ELR (cell line): ENCODE data around the gene HSP90AA1.
A peak's percentile ranks its signal among the peaks of the same experiment; 100 is the strongest.
"Not testable (repeated sequence)": the region's sequence is repeated elsewhere in the genome, so short reads cannot be mapped to it uniquely, and the experiment has no call there.

Source experiments
- DNase-seq: peaks from one replicate; pipeline ENCODE4 v3.0.0-alpha.2; 2015; ENCODE audit warnings: low read depth

Gene HSP90AA1

DNA sequence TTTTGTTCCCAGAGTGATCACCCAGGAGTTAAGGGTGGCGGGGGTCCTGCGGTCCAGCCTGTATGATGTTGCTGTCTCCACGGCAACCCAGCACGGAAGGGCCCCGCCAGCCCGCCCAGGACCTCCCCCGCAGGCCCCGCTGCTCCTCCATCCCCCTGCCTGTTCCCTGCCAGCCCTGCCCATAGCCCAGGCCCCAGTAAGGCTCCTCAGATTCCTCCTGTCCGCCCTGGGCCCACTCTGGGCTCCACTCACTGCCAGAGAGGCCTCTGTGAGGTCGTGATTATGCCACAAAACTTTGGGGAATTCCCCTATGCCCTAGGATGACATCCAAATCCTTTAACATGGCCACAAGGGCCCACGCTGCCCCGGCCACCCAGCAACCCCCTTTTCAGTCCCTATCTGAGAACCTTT, 20.8 kb downstream of the HSP90AA1 start:
- DNase-seq = no peak

DNA sequence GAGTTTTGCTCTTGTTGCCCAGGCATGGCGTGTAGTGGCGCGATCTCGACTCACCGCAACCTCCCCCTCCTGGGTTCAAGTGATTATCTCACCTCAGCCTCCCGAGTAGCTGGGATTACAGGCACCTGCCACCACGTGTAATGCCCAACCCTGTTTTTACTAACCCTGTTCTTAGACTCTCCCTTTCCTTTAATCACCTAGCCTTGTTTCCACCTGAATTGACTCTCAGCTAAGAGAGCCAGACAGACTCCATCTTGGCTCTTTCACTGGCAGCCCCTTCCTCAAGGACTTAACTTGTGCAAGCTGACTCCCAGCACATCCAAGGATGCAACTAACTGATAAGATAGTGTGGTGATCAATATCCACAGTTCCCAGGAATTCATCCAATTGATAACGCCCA, 22.3 kb downstream of the HSP90AA1 start:
- not testable (repeated sequence) for DNase-seq

DNA sequence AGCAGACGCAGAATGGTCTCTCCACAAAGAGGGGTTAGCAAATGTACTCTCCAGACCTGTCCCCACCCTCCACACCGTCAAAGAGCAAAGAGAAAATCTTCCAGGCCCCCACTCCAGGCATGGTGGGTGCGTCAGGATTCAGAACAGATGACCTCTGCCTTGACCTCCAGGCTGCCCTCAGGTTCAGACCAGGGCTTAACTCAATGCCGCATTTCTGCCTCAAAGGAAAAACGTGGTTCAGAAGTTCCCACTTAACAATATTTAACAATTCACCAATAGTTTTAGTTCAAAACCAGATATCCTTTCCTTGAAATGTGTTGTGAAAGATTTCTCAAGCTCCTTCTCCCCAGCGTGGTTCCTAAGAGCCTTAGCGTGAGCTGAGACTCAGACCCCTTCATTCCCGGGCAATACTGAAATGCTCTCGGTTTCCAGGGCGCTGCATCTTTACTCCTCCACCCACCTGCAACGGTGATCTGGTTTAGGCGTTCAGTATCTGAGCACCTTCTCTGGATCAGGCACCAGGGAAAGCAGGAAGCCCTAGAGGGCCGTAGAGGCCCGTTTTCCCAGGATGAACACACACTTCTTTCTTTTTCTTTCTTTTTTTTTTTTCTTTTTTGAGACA, 22.9 kb downstream of the HSP90AA1 start:
- DNase-seq = no peak

- DNase-seq = peak; percentile 95
Observed at GRCh38 chr14:102063109-102063807, 23.6 kb downstream of the HSP90AA1 start.

GRCh38 chr14:102058961-102059360, 27.9 kb downstream of the HSP90AA1 start:
- DNase-seq = no peak

DNA sequence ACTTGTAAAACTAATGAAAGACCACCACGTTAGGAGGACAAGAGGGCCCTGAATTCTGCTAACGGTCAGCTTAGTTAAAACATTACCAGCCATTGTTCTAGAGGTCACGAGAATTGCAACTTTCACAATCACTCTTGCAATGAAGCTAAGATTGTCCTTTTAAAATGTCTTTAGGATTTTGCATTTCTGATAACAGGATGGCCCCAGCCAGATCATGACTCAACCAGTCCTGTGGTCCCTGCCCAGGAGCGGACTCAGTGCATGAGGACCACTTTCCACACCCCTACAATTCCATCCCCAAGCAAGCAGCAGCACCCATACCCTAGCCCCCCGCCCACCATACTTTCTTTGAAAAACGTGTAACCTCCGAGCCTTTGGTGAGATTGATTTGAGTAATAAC, 28.7 kb downstream of the HSP90AA1 start:
- DNase-seq = peak; percentile 32

DNA sequence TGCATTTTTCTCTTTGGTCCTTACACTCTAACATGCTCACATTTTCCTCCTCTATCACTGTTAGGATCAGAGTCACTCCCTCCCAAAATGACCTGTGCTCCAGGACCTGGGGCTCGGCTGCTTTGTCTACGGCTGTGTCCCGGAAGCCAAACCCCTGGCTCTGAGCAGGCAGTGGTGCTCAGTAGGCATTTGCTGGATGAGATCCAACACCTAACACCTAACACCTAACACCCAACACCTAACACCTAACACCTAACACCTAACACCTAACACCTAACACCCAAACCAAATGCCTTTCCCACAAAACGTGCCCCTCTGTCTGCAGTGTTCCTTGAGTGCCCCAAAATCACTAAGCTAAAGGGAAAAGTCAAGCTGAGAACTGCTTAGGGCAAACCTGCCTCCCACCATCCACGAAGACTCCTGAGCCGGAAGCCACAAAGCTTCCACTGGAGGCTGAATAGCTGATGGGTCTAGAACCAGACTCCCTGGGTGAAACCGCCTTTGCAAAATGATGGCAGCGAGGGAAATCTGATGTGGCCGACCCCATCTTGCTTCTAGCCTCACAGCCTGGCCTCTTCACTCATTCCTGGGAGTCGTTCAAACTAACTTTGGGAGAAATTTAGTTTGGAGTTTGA, 29.2 kb downstream of the HSP90AA1 start:
- no peak for DNase-seq

- no peak for DNase-seq
Observed at GRCh38 chr14:102056694-102057442, 30.0 kb downstream of the HSP90AA1 start.

DNA sequence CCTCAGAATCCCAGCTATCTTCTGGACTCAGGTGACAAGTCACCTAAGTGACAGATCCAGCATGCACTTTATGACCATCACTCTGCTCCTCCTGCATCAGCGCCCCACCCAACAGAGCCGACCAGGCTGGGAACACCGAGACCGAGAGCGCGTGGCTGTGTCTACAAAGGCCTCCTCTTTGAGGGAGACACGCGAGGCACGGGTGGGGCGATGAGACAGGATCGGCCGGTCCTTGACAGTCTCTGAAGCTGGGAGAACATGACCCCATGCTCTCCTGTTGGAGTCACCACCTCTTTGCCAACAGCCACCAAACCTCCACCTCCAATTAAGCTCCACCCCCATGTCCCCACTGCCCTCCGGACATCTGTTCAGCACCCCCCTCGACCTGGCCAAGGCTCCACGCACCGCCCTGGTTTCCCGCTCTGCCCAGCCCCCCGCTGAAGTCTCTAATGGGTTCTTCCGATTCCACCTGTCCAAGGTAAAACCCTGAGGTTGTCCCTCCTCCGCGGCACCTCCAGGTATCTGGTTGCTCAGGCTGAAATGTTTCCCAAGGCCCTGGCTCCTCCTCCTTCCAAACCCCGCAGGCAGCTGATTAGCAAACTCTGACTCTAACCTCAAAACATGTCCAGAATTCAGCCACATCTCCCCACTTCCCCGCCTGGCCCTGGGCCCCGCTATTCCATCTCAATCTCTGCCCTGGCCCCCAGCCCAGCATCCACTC, 31.5 kb downstream of the HSP90AA1 start:
- peak; percentile 80 for DNase-seq

- no peak for DNase-seq
Observed at GRCh38 chr14:102052522-102052921, 34.3 kb downstream of the HSP90AA1 start.

- peak; percentile 24 for DNase-seq
Observed at GRCh38 chr14:102050625-102051024, 36.2 kb downstream of the HSP90AA1 start.

DNA sequence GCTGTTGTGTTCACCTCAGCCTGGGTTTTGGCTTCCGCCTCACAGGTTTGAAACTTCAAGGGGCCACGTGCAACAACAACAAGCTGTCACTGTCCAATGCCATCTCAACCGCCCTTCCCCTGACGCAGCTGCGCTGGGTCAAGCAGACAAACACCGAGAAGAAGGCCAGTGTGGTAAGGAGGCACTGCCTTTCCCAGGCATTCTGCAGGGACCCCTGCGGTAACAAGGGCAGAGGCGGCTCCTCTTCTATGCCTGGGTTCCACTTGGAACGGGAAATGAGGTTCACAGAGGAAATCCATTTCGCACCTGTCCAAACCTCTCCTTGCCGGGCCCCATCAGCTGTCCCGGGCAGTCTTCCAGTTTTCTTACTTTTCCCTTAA, 36.8 kb downstream of the HSP90AA1 start:
- no peak for DNase-seq

DNA sequence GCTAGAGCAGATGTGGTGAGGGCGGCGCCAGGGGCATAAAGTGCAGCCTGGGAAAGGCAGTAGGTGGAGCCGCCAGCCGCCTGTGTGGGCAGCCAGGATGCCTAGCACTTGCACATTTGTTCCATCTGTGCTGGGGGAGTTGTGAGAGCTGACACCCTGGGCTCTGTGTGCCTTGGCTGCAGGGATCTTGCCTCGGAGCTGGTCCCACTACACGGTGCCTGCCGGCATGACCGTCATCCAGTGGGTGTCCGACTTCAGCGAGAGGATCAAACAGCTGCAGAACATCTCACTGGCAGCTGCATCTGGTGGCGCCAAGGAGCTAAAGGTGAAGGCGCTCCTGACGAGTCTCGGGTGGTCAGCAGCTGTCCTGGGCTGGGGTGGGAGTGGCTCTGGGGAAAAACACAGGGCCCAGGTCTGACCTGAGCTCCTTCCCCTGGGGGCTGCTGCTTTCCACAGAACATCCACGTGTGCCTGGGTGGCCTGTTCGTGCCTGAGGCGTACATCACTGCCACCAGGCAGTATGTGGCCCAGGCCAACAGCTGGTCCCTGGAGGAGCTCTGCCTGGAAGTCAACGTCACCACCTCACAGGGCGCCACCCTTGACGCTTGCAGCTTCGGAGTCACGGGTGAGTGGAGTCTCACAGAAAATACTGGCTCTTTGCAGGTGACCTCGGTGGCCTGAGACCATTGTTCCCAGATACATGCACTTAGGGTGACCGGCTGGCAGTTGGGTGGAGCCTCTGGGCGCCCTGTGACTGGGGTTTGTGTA, 37.4 kb downstream of the HSP90AA1 start:
- no peak for DNase-seq

DNA sequence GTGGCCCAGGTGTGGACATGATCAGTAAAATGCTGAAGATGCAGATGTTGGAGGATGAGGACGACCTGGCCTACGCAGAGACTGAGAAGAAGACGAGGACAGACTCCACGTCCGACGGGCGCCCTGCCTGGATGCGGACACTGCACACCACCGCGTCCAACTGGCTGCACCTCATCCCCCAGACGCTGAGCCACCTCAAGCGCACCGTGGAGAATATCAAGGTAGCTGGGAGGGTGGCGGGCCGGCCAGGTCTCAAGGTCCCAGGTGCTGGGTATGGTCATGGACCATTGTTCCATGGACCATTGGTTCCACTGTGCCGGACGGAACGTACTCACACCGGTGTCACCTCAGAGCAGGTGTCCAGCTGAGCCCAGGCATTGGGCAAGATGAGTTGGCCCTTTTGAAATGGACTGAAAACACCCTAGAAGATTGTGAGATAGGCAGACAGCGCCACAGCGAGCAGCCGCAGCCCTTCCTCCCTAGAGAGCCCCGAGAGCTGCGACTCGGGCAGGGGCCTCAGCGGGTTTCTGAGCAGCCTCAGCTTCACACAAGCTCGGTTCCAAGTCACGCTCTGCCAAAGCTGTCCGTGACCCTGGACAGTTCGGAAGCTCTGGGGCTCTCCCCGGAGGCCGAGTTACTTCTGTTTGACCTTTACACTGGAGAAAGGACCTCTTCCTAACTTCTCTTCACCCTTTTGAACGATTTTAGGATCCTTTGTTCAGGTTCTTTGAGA, 38.9 kb downstream of the HSP90AA1 start:
- DNase-seq = no peak

- peak; percentile 47 for DNase-seq
Observed at GRCh38 chr14:102046337-102047278, 40.2 kb downstream of the HSP90AA1 start.

GRCh38 chr14:102044566-102044965, 42.3 kb downstream of the HSP90AA1 start:
- no peak for DNase-seq

DNA sequence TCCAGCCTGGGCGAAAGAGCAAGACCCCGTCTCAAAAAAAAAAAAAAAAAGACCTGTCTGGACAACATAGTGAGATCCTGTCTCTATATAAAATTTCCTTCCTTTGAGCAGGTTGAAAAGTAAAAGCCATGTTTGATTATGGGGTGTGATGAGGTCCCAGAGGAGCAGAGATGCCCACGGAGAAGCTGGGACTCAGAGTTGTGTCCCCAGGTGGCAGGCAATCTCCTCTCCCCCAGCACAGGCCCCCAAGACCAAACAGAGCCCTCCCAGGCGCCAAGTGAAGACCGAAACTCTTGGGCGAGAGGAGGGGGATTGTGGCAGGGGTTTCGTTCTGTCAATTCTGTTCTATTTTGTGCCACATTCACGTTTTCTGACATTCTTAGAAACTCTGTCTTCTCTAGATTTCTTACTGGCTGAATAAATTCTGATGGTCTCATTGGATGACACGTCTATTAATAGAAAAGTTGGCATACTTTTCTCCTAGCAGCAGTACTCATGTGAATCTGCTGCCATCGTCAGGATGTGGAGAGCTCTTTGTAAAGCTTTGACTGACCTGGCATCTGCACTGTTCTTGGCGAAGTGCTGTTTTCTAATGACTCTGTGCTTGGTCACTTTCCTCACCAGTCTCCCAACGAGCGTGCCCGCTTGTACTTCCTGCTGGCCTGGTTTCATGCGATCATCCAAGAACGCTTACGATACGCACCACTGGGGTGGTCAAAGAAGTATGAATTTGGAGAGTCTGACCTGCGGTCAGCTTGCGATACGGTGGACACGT, 43.4 kb downstream of the HSP90AA1 start:
- DNase-seq = no peak

DNA sequence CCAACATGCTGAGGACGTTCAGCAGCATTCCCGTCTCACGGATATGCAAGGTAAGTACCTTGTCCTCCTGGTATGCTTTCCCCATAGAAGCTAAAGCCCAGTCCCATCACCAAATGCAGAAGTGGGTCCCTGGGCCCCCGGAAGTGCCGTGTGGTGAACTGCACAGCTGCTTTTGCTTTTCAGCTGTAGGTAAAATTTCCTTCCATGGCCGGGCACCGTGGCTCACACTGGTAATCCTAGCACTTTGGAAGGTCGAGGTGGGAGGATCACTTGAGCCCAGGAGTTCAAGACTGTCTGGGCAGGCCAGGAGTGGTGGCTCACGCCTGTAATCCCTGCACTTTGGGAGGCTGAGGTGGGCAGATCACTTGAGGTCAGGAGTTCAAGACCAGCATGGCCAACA, 44.1 kb downstream of the HSP90AA1 start:
- no peak for DNase-seq

DNA sequence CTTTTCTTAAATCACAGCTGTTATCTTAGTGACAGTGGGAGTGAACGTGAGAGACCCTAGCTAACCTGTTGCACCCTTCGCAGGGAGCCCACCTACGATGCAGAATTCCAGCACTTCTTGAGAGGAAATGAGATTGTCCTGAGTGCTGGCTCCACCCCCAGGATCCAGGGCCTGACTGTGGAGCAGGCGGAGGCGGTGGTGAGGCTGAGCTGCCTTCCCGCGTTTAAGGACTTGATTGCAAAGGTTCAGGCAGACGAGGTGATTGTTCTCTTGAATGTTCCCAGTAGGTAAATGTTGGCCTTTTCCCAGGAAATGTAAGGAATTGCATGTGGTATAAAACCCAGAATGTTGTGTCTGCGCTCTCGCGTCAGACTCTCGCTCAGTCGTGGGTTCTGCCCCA, 46.7 kb downstream of the HSP90AA1 start:
- DNase-seq = no peak
